ENCODE results near the gene ZBTB47.

The ZBTB47 gene

GRCh38 chr3:42653560-42654330 lies at the start of gene ZBTB47:
Gene ZBTB47 (plus strand): TSS chr3:42653697. CDS start chr3:42658356, 4,659 bp downstream.
- DNase-seq (ENCODE audit: low read depth), result no peak

GRCh38 chr3:42605546-42606173 lies 47.8 kb upstream of the ZBTB47 start:
- no peak for DNase-seq (ENCODE audit: low read depth)

- DNase-seq (ENCODE audit: low read depth), result no peak
Measured at GRCh38 chr3:42608581-42608980, 44.9 kb upstream of the ZBTB47 start.

DNA sequence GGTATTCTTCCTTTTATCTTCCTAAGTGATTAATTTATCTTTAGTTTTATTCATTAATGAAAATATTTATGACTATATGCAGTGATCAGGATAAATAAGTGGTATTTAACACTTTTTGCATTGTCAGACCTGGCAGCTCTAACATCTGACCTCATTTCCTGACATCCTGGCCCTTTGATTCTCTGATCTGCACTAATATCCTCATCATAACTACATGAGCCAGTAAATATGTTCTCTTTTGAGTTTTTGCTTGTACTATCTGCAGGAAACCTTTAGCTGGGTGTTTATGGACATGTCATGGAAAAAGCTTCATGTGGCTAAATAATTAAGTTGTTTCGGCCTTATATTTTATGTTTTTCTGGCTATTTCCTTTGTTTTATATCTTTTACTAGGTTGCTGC lies 42.5 kb upstream of the ZBTB47 start:
- no peak for DNase-seq (ENCODE audit: low read depth)

DNA sequence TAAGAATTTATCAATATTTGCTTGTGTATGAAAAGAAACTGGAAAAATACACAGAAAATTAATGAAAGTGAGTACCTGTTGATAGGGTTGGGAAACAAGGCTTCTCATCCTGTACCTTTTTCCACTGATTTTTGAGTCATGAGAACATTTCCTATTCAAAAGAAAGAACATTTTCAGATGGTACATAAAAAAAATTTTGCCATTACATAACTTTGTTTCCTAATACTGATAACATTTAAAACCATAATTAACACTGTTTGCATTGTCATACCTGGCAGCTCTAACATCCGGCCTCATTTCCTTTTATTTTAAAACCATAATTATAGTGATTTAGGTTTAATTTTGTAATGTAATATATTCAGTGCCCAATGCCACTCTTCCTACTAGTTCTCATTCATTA lies 41.3 kb upstream of the ZBTB47 start:
- DNase-seq (ENCODE audit: low read depth), result no peak

GRCh38 chr3:42612928-42613327 lies 40.6 kb upstream of the ZBTB47 start:
- no peak for DNase-seq (ENCODE audit: low read depth)

- no peak for DNase-seq (ENCODE audit: low read depth)
Measured at GRCh38 chr3:42613462-42613861, 40.0 kb upstream of the ZBTB47 start.

DNA sequence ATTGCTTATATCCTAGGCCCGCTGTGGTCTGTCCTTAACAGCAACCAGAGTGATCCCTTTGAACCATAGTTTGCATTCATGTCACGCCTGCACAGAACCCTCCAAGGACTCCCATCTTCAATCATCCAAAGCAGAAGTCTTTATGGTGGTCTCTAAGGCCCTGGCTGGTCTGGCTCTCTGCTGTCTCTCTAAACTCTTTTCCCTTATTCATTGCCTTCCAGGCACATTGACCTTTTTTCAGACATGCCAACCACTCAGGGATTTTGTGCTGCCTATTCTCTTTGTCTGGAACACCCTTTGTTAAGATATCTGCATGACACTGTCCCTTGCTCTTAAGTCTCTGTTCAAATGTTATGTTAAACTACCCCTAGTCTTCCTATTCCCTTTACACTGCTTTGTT lies 21.9 kb upstream of the ZBTB47 start:
- no peak for DNase-seq (ENCODE audit: low read depth)

GRCh38 chr3:42632146-42632545 lies 21.4 kb upstream of the ZBTB47 start:
- DNase-seq (ENCODE audit: low read depth), result no peak

DNA sequence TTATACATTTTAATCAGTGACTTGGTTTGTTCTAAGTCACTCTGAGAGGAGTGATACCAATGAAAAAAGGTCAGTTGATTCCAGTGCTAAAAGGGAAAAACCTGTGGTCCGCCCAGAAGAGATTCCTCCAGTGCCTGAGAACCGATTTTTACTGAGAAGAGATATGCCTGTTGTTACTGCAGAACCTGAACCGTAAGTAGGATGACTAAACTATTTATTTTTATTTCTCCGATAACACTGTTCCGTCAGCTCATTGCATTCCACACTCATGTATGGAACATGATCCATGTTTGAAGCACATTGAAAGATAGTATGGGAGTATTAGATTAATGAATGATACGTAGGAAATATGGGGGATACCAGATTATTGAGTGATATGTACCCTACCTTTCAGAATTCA lies 20.0 kb upstream of the ZBTB47 start:
- no peak for DNase-seq (ENCODE audit: low read depth)

DNA sequence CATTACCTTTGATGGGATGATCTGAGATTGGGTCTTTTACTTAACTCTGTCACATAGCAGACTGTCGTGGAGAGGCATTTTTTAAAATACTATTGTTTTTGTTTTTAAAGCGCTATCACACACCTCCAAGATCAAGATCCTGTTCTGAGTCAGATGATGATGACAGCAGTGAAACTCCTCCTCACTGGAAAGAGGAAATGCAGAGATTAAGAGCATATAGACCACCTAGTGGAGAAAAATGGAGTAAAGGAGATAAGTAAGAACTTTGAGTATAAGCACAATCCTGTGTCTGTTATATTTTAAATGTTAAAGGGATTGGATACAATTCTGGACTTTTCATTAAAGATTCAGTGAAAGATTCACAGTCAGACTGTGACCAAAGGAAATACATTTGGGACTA lies 18.4 kb upstream of the ZBTB47 start:
- DNase-seq (ENCODE audit: low read depth), result no peak

DNA sequence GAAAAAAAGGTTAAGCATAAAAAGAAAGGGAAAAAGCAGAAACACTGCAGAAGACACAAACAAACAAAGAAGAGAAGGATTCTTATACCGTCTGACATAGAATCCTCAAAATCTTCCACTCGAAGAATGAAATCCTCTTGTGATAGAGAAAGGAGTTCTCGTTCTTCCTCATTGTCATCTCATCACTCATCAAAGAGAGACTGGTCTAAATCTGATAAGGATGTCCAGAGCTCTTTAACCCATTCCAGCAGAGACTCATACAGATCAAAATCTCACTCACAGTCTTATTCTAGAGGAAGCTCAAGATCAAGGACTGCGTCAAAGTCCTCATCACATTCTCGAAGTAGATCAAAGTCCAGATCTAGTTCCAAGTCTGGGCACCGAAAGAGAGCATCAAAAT lies 16.5 kb upstream of the ZBTB47 start:
- no peak for DNase-seq (ENCODE audit: low read depth)

GRCh38 chr3:42638339-42638842 lies 15.1 kb upstream of the ZBTB47 start:
- DNase-seq (ENCODE audit: low read depth), result no peak

GRCh38 chr3:42639192-42639591 lies 14.3 kb upstream of the ZBTB47 start:
- DNase-seq (ENCODE audit: low read depth), result no peak

DNA sequence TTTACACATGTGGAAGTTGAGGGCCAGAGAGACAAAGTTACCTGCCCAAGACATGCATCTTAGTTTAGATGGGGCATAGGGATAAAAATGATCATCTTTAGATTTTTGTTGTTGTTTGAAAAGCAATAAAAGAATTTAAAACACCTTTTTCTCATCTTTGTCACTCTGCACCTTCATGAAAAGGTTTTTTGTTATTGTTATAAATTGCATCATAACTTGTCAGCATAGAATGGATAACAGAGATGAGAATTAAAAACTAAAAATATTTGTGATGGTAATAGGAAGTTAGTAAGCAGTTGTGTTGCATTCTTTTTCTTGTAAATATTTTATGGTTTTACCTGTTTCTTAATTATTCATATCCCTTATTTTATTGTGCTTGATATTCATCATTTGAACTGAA lies 13.4 kb upstream of the ZBTB47 start:
- no peak for DNase-seq (ENCODE audit: low read depth)

- DNase-seq (ENCODE audit: low read depth), result no peak
Measured at GRCh38 chr3:42640771-42641370, 12.6 kb upstream of the ZBTB47 start.

- DNase-seq (ENCODE audit: low read depth), result no peak
Measured at GRCh38 chr3:42647821-42648459, 5.6 kb upstream of the ZBTB47 start.

DNA sequence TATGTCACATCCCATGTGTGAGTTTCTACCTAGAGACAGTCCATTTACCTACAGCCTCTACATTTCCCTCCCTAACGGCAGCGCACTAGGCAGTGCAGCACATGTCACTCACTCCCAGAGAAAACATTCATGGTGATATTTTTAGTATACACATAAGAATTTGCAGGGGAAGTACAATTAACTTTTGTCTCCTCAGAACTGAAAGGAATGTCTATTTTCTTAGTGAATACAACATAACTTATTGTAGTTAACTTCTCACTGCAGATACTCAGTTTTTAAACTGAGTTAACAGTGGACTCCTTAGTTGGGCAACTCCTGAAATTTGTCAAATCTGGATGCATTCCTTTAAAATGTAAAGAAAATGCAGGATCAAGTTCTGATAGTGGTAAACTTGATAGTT lies 4.5 kb upstream of the ZBTB47 start:
- DNase-seq (ENCODE audit: low read depth), result no peak

DNA sequence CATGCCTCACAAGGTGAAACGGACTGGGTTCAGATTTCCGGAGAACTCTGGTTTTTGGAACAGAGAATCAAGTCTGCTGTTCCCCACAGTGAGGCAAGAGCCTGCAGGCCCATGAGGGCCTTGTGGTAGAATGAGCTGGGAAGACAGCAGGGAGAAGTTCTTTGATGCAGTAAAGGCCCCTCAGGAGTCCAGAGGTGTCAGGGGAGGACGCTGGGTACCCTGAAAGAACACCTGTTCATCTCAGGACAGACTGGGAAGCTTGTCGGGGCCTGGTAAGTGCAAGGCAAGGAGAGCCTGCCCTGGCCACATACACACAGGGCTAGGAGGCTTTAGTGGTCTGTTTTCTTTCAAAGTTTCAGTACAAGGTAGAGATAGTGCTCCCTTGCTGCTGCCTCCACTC lies 3.7 kb upstream of the ZBTB47 start:
- DNase-seq (ENCODE audit: low read depth), result no peak

GRCh38 chr3:42651248-42652091 lies 2.0 kb upstream of the ZBTB47 start:
- DNase-seq (ENCODE audit: low read depth), result no peak

- no peak for DNase-seq (ENCODE audit: low read depth)
Measured at GRCh38 chr3:42652251-42652610, 1.3 kb upstream of the ZBTB47 start.

Data from stimulated activated CD8-positive, alpha-beta memory T cell treated with anti-CD3 and anti-CD28 coated beads, Interleukin-12 subunit alpha, Interleukin-12 subunit beta, amount 100 ng/mL, for 1 hour (primary cell).